ENCODE data around the gene PPP1R14B. TPM values are rescaled to one million over a fixed set of nuclear protein-coding genes. Genes with fewer than 3 reads are reported as not detected.

PPP1R14B gene
- total and polyA plus RNA-seq, 2 of the 13 experiments (the other 11 are each of a cell fraction or from before 2014, with no cell fraction given), result 110 to 148 TPM

DNA sequence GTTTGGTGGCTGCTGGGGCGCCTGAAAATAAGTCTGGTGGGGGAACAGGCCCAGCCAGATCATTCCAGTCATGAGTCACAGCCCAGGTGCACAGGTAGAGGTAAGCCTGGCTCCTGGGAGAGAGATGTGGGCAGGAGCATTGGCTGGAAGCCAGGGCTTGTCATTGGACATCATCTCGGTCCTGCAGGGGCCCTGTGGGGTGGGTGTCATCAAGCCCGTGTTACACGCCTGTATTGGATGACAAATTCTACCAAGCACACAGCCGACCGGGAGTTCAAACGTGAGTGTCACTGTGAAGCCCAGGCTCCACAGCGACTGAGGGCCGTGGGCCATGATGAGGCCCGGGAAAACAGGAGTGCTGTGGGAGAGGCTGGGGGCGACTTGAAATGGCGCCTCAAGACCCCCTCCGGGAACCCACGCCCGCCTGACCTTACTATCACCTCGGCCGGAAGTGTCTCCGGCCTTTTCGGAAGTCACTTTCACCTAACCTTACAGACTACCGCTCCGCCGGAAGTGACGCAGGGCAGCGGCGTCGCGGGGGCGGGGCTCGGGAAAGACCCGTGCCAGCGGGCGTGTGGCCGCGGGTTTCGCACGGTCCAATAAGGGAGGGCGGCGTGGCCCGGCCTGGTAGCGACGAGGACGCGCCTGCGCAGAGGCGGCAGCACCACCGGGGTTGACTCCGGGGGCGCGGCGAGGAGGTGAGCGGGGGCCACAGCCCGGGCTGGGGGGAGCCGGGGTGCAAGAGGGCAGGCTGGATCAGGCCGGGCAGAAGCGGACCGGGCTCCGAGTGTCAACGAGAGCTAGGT is 6.1 kb downstream of the PPP1R14B start, which contains the start of gene FKBP2 (continued):
- TF ChIP-seq, protein P1, sequence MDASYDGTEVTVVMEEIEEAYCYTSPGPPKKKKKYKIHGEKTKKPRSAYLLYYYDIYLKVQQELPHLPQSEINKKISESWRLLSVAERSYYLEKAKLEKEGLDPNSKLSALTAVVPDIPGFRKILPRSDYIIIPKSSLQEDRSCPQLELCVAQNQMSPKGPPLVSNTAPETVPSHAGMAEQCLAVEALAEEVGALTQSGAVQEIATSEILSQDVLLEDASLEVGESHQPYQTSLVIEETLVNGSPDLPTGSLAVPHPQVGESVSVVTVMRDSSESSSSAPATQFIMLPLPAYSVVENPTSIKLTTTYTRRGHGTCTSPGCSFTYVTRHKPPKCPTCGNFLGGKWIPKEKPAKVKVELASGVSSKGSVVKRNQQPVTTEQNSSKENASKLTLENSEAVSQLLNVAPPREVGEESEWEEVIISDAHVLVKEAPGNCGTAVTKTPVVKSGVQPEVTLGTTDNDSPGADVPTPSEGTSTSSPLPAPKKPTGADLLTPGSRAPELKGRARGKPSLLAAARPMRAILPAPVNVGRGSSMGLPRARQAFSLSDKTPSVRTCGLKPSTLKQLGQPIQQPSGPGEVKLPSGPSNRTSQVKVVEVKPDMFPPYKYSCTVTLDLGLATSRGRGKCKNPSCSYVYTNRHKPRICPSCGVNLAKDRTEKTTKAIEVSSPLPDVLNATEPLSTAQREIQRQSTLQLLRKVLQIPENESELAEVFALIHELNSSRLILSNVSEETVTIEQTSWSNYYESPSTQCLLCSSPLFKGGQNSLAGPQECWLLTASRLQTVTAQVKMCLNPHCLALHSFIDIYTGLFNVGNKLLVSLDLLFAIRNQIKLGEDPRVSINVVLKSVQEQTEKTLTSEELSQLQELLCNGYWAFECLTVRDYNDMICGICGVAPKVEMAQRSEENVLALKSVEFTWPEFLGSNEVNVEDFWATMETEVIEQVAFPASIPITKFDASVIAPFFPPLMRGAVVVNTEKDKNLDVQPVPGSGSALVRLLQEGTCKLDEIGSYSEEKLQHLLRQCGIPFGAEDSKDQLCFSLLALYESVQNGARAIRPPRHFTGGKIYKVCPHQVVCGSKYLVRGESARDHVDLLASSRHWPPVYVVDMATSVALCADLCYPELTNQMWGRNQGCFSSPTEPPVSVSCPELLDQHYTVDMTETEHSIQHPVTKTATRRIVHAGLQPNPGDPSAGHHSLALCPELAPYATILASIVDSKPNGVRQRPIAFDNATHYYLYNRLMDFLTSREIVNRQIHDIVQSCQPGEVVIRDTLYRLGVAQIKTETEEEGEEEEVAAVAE (CRISPR knock-in tag; IDR thresholded peaks at IDR 0.05; ENCODE audit: borderline replicate concordance), result no peak
- TF ChIP-seq NR1H2 (CRISPR knock-in tag; IDR thresholded peaks at IDR 0.05; ENCODE audit: borderline replicate concordance, low read depth), result no peak
- TF ChIP-seq HOXA9 (CRISPR knock-in tag; IDR thresholded peaks at IDR 0.05; ENCODE audit: borderline replicate concordance), result no peak
- TF ChIP-seq, protein P2, sequence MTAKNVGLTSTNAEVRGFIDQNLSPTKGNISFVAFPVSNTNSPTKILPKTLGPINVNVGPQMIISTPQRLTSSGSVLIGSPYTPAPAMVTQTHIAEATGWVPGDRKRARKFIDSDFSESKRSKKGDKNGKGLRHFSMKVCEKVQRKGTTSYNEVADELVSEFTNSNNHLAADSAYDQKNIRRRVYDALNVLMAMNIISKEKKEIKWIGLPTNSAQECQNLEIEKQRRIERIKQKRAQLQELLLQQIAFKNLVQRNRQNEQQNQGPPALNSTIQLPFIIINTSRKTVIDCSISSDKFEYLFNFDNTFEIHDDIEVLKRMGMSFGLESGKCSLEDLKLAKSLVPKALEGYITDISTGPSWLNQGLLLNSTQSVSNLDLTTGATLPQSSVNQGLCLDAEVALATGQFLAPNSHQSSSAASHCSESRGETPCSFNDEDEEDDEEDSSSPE (CRISPR knock-in tag; IDR thresholded peaks at IDR 0.05), result peak; percentile 89
- TF ChIP-seq, protein P3, sequence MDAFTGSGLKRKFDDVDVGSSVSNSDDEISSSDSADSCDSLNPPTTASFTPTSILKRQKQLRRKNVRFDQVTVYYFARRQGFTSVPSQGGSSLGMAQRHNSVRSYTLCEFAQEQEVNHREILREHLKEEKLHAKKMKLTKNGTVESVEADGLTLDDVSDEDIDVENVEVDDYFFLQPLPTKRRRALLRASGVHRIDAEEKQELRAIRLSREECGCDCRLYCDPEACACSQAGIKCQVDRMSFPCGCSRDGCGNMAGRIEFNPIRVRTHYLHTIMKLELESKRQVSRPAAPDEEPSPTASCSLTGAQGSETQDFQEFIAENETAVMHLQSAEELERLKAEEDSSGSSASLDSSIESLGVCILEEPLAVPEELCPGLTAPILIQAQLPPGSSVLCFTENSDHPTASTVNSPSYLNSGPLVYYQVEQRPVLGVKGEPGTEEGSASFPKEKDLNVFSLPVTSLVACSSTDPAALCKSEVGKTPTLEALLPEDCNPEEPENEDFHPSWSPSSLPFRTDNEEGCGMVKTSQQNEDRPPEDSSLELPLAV (CRISPR knock-in tag; conservative IDR thresholded peaks at IDR 0.05; ENCODE audit: low read depth), result no peak
- no peak for TF ChIP-seq TBL1XR1 (IDR thresholded peaks at IDR 0.05; ENCODE audit: borderline replicate concordance, low read length, partially characterized antibody)
- TF ChIP-seq AGO1 (IDR thresholded peaks at IDR 0.05; ENCODE audit: low read depth, low read length, poor library complexity, severe bottlenecking), result peak; percentile 92
- TF ChIP-seq ZEB1 (IDR thresholded peaks at IDR 0.05; ENCODE audit: insufficient replicate concordance, low read depth), result peak; percentile 55
- TF ChIP-seq, protein P4, sequence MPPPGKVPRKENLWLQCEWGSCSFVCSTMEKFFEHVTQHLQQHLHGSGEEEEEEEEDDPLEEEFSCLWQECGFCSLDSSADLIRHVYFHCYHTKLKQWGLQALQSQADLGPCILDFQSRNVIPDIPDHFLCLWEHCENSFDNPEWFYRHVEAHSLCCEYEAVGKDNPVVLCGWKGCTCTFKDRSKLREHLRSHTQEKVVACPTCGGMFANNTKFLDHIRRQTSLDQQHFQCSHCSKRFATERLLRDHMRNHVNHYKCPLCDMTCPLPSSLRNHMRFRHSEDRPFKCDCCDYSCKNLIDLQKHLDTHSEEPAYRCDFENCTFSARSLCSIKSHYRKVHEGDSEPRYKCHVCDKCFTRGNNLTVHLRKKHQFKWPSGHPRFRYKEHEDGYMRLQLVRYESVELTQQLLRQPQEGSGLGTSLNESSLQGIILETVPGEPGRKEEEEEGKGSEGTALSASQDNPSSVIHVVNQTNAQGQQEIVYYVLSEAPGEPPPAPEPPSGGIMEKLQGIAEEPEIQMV (CRISPR knock-in tag; IDR thresholded peaks at IDR 0.05; ENCODE audit: low read depth), result peak; percentile 27; the same call in 1 of the 2 replicates
- peak; percentile 76 for TF ChIP-seq ZNF501 (CRISPR knock-in tag; IDR thresholded peaks at IDR 0.05)
- TF ChIP-seq RXRB (CRISPR knock-in tag; IDR thresholded peaks at IDR 0.05; ENCODE audit: borderline replicate concordance), result peak; percentile 71
- TF ChIP-seq GABPB1 (CRISPR knock-in tag; IDR thresholded peaks at IDR 0.05), result peak; percentile 97
- TF ChIP-seq, protein P5, sequence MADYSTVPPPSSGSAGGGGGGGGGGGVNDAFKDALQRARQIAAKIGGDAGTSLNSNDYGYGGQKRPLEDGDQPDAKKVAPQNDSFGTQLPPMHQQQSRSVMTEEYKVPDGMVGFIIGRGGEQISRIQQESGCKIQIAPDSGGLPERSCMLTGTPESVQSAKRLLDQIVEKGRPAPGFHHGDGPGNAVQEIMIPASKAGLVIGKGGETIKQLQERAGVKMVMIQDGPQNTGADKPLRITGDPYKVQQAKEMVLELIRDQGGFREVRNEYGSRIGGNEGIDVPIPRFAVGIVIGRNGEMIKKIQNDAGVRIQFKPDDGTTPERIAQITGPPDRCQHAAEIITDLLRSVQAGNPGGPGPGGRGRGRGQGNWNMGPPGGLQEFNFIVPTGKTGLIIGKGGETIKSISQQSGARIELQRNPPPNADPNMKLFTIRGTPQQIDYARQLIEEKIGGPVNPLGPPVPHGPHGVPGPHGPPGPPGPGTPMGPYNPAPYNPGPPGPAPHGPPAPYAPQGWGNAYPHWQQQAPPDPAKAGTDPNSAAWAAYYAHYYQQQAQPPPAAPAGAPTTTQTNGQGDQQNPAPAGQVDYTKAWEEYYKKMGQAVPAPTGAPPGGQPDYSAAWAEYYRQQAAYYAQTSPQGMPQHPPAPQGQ (CRISPR knock-in tag; IDR thresholded peaks at IDR 0.05; ENCODE audit: borderline replicate concordance), result no peak
- TF ChIP-seq ZNF33A (CRISPR knock-in tag; IDR thresholded peaks at IDR 0.05; ENCODE audit: borderline replicate concordance), result 0 out of 2 replicates have a peak, but pooled peaks have one; percentile 58
- no peak for TF ChIP-seq HNRNPLL (IDR thresholded peaks at IDR 0.05; ENCODE audit: low read depth, low read length, poor library complexity, severe bottlenecking)
- TF ChIP-seq ZBTB21 (CRISPR knock-in tag; IDR thresholded peaks at IDR 0.05), result 0 out of 2 replicates have a peak, but pooled peaks have one; percentile 8

All from HepG2 (cell line).